LNCaP clone FGC (cell line): Measurements from ENCODE around the gene KANK4.

Experiments
- DNase-seq: peaks from one replicate; pipeline ENCODE4 v3.0.0-alpha.2; 2011; ENCODE audit warnings: low read depth
- H3K4me3 ChIP-seq: 2 replicates; pipeline ENCODE4 v1.5.1; 2011; ENCODE audit warnings: mild to moderate bottlenecking, low read depth, low read length, control low read depth
- CTCF ChIP-seq: IDR thresholded peaks from 2 replicates; pipeline ENCODE4 v1.5.1; 2012; ENCODE audit warnings: mild to moderate bottlenecking; ENCODE audit not compliant: control insufficient read depth, insufficient read depth; ENCODE audit errors: extremely low read depth

KANK4 gene

DNA sequence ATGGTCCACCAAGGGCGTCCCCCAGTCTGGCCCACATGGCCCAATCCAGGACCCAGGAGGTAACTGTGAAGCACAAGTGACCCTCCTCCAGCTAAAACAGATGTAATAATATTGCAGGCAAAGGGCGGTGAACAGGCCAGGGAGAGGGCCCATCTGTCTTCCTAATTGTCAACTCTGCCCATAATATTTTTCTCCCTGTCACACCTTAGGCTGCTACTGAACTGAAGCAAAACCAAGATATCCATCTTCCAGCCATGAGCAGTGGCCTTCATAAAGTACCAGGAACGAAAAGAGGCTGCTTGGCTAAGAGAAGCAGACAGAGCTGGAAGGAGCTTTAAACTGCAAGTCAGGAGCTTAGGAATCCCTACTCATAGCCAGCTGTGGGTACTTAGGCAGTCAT is 3.1 kb downstream of the KANK4 start:
- no peak overlapping the region for H3K4me3 ChIP-seq
- no peak for DNase-seq
- TF ChIP-seq CTCF = no peak

- DNase-seq = no peak
- no peak for TF ChIP-seq CTCF
- no peak overlapping the region for H3K4me3 ChIP-seq
These were observed 3.8 kb downstream of the KANK4 start for GRCh38 chr1:62315387-62315786.

DNA sequence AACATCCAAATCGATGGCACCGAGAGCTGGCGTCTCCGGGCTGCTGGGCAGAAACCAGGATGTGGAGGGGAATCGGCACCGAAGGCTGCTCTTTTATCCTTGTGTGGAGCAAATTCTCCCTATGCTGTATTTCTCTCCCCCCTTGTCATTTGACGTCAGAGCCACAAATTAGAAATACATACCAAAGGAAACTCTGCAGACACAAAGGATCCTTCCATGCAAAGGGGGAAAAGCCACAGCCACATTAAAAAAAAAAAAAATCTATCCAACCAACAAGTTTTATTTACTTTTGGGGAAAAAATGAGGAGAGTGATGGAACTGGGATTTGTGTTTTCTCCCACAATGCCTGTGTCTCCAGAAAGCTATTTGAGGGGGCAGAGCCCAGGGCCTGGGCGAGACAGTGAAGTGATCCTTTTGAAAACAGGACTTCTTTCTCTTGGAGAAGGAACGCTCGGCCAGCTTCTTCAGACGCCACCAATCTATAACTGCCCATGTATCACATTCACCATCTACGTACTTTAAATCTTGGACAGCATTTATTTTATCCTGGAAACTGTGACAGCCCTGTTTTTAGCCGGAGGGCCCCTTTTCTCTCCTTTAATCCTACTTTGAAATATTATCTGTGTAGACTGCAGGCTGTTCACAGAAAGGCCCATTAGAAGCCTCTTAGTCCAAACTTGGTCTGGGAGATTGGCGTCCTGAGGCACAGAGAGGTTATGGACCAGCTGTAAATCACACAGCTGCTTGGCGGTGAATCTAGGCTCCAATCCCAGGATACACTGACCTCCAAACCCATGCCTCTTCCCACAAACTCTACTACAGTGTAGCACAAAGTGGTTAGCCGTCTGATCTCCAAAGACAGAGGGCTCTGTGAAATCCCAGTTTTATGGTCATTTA is 4.5 kb downstream of the KANK4 start:
- no peak for TF ChIP-seq CTCF
- no peak overlapping the region for H3K4me3 ChIP-seq
- no peak for DNase-seq

DNA sequence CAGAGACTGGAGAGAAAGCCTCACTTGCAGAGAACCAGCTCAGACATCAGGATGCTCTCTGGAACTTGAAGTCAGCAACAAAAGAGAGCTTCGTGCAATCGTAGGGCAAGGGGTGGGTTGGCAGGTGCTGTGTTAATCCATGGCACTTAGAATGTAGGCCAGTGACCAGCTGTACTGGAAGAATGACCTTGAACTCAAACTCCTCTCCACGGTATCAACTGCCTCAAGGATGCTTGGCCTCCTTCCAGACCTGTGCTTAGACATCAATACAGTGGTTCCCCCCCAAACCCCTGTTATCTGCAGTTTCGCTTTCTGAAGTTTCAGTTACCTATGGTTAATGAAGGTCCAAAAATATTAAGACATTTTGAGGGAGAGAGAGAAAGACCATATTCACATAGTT is 6.5 kb downstream of the KANK4 start:
- DNase-seq = no peak

DNA sequence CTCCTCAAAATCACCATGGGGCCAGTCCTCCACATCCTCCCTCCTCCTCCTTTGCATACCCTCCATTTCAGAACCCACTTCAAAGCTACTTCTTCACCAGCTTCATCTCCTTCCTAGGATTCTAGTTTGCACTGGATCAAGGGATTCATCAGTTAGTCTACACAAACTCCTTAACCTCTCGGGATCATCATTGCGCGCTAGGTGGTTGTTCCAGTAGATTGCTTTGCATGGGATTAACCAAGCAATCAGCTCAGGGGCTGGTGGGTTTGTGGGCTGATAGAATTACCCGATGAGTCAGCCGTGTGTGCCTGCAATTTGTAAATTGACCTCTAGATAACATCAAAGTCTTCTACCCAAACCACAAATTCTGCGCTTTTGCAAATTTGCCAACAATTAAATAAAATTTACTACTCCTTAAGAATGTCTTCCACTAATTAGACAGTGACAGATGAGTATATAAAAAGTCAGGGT is 7.7 kb downstream of the KANK4 start:
- no peak for DNase-seq
- H3K4me3 ChIP-seq = no peak overlapping the region
- TF ChIP-seq CTCF = no peak

More for the DNA sequence above, 6.5 kb downstream of the KANK4 start:
- no peak overlapping the region for H3K4me3 ChIP-seq
- no peak for TF ChIP-seq CTCF

- DNase-seq = no peak
- TF ChIP-seq CTCF = no peak
- H3K4me3 ChIP-seq = no peak overlapping the region
These were observed 9.3 kb downstream of the KANK4 start for GRCh38 chr1:62309906-62310305.

DNA sequence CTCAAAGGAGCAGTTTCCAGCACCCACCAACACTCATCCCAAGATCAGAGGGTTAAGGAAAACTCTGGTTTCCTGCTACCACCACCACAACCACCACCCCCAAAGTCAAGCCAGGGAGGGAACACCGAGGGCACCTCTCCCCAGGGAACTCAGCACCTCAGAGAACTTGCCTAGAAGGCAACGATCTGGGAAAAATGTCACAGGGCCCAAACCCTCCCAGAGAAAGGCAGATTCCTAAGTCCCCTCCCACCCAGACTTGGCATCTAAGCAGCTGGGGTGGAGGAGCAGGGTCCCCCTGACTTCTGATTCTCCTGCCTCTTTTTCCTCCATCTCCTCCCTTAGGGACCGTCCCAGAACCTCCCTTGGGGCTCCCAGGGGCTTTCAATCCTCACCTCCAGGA is 10.6 kb downstream of the KANK4 start:
- no peak overlapping the region for H3K4me3 ChIP-seq
- no peak for DNase-seq
- TF ChIP-seq CTCF = no peak
